Mucosa of descending colon (tissue), 3 donors: Measurements from ENCODE around the gene RBM23. TPM values are rescaled to one million over a fixed set of nuclear protein-coding genes. Genes with fewer than 3 reads are reported as not detected.

Experiments
- ATAC-seq: fragments of 200-7000 bp; cut with Tn5 transposase; one replicate; pipeline ENCODE4 v1.9.1; 2020; ENCODE audit warnings: mild to moderate bottlenecking, moderate library complexity
- DNase-seq, 3 donors: peaks; one replicate each; pipeline ENCODE4 v3.0.0-alpha.2; 2020
- H3K36me3 ChIP-seq: fragments of 200-600 bp; one replicate; pipeline ENCODE4 v1.8.0; 2021; ENCODE audit warnings: low read depth, mild to moderate bottlenecking
- H3K4me1 ChIP-seq: fragments of 200-600 bp; one replicate; pipeline ENCODE4 v1.8.0; 2021; ENCODE audit warnings: low read depth, mild to moderate bottlenecking
- H3K4me3 ChIP-seq: fragments of 200-600 bp; one replicate; pipeline ENCODE4 v1.8.0; 2021; ENCODE audit warnings: mild to moderate bottlenecking
- H3K9me3 ChIP-seq: fragments of 200-600 bp; one replicate; pipeline ENCODE4 v1.8.0; 2021; ENCODE audit warnings: mild to moderate bottlenecking
- CTCF ChIP-seq: fragments of 200-600 bp; IDR thresholded peaks from one replicate; pipeline ENCODE4 v1.8.0; 2022; ENCODE audit warnings: antibody characterized with exemption, mild to moderate bottlenecking
- intact Hi-C, 2 donors: fragments of 100-400 bp; cut with DNase I in 1 of 2; cut with micrococcal nuclease in 1 of 2; formaldehyde crosslinking; loops; one replicate each; pipeline versions ENCODE4 v1.11.0 to v1.11.1; 2022; cut with DNase I, micrococcal nuclease
- total RNA-seq, 3 donors: library from RNA; stranded (reverse); fragmentation: NEBNext Ultra II Directional in 2 of 3; extraction: Animal tissue kit (Norgen Biotek cat#: 25700) in 2 of 3; gene quantifications; one replicate each; pipeline versions ENCODE4 v1.2.1 to v1.2.4, GENCODE V29; 2021 to 2023
- donor health status: DM: no; HTN: no; CAD: no; lungs with moderate emphysema.
- donor health status: DM: no; HTN: no; CAD: no.
- donor health status: DM: no; HTN: yes; CAD: no.

Gene RBM23
- total RNA-seq, 3 donors from 2014 or later, result 74.1 to 97.9 (median 75.3) TPM

- intact Hi-C loops, result no loop called here
- ATAC-seq (no peak), DNase-seq (no peak)
- TF ChIP-seq CTCF, result no peak
- no peaks in the 10 kb centered on the region for H3K36me3 ChIP-seq
- H3K4me1 ChIP-seq, result peaks cover 23% of the 10 kb centered on the region
- no peak overlapping the region for H3K4me3 ChIP-seq
- no peaks in the 10 kb centered on the region for H3K9me3 ChIP-seq
These were observed 34.7 kb downstream of the RBM23 start for GRCh38 chr14:22884076-22884737.

- no peak for ATAC-seq
- H3K36me3 ChIP-seq, result peaks cover 5% of the 10 kb centered on the region
- no peak within 1 kb of the TSS for H3K4me3 ChIP-seq
- no peak for DNase-seq
- intact Hi-C loops, result no loop called here
- TF ChIP-seq CTCF, result no peak
- peaks cover 20% of the 10 kb centered on the region for H3K4me1 ChIP-seq
- H3K9me3 ChIP-seq, result no peaks in the 10 kb centered on the region
These were observed 35.6 kb downstream of the RBM23 start, which contains the start of gene REM2 for GRCh38 chr14:22883173-22883976. REM2 (plus strand) TSS chr14:22883222; CDS start chr14:22883288, 66 bp downstream.

- intact Hi-C loops, result no loop called here
- peak; percentile 26 for ATAC-seq
- no peak for TF ChIP-seq CTCF
- H3K4me1 ChIP-seq, result peaks cover 13% of the 10 kb centered on the region
- H3K9me3 ChIP-seq, result no peaks in the 10 kb centered on the region
- no peak overlapping the region for H3K4me3 ChIP-seq
- DNase-seq, result peak in 1 of 3 donors; percentile 56
- peaks cover 5% of the 10 kb centered on the region for H3K36me3 ChIP-seq
These were observed 36.3 kb downstream of the RBM23 start for GRCh38 chr14:22882529-22883172.

GRCh38 chr14:22882064-22882463 lies 36.9 kb downstream of the RBM23 start:
- intact Hi-C loops, result no loop called here
- no peak for ATAC-seq
- DNase-seq, result no peak
- peaks cover 10% of the 10 kb centered on the region for H3K36me3 ChIP-seq
- H3K9me3 ChIP-seq, result no peaks in the 10 kb centered on the region
- peaks cover 10% of the 10 kb centered on the region for H3K4me1 ChIP-seq
- no peak for TF ChIP-seq CTCF
- H3K4me3 ChIP-seq, result no peak overlapping the region

- no peak for TF ChIP-seq CTCF
- DNase-seq (no peak), ATAC-seq (no peak)
- Histone ChIP-seq H3K9me3 (no peaks in the 10 kb centered on the region), H3K4me1 (peaks cover 10% of the 10 kb centered on the region), H3K4me3 (no peak overlapping the region), H3K36me3 (peaks cover 28% of the 10 kb centered on the region)
- intact Hi-C loops, result no loop called here
These were observed 40.4 kb downstream of the RBM23 start for GRCh38 chr14:22878271-22879246.
